GM12878 (cell line): ENCODE results near the gene TAPBPL. TPM values are rescaled to one million over a fixed set of nuclear protein-coding genes. Genes with fewer than 3 reads are reported as not detected.

Source experiments
- BACH1 ChIP-seq: fragments of 450-650 bp; IDR thresholded peaks from 2 replicates; pipeline ENCODE4 v1.6.1; 2017; ENCODE audit warnings: mild to moderate bottlenecking, borderline replicate concordance
- CEBPB ChIP-seq, 2 experiments: fragments of 150-350 bp in 1 of 2; IDR thresholded peaks; 2 replicates each; pipeline ENCODE4 v1.6.1; 2012 to 2014; ENCODE audit warnings: low read depth in 2 of 2, low read length in 2 of 2, borderline replicate concordance in 1 of 2, inconsistent platforms in 1 of 2
- CREM ChIP-seq: IDR thresholded peaks from 2 replicates; pipeline ENCODE4 v1.6.1; 2014; ENCODE audit warnings: antibody characterized with exemption, low read depth
- EED ChIP-seq: sonication (generic); IDR thresholded peaks from 2 replicates; pipeline ENCODE4 v1.6.1; 2016; ENCODE audit warnings: antibody characterized with exemption, low read depth
- ESRRA ChIP-seq: IDR thresholded peaks from 2 replicates; pipeline ENCODE4 v1.6.1; 2012; ENCODE audit warnings: mild to moderate bottlenecking, low read length, improper control_type of control experiment
- FOS ChIP-seq: IDR thresholded peaks from 3 replicates; pipeline ENCODE4 v1.6.1; 2011; ENCODE audit warnings: borderline replicate concordance; ENCODE audit not compliant: insufficient read length; ENCODE audit errors: extremely low read depth
- FOXM1 ChIP-seq: IDR thresholded peaks from 2 replicates; pipeline ENCODE4 v1.6.1; 2012; ENCODE audit warnings: low read depth, mild to moderate bottlenecking, inconsistent platforms, low read length, moderate library complexity
- GABPA ChIP-seq: IDR thresholded peaks from 2 replicates; pipeline ENCODE4 v1.6.1; 2014; ENCODE audit warnings: antibody characterized with exemption, low read depth, mild to moderate bottlenecking, inconsistent platforms
- MEF2A ChIP-seq: IDR thresholded peaks from 2 replicates; pipeline ENCODE4 v1.6.1; 2011; ENCODE audit warnings: low read depth, mild to moderate bottlenecking, low read length, moderate library complexity; ENCODE audit not compliant: insufficient read depth
- MEF2B ChIP-seq: fragments of 450-650 bp; IDR thresholded peaks from 2 replicates; pipeline ENCODE4 v1.6.1; 2018; ENCODE audit warnings: mild to moderate bottlenecking, moderate library complexity; ENCODE audit not compliant: partially characterized antibody, poor library complexity, severe bottlenecking
- NBN ChIP-seq: fragments of 450-650 bp; IDR thresholded peaks from 2 replicates; pipeline ENCODE4 v1.6.1; 2016
- NR2F1 ChIP-seq: fragments of 450-650 bp; conservative IDR thresholded peaks from 2 replicates; pipeline ENCODE4 v1.6.1; 2017; ENCODE audit warnings: mild to moderate bottlenecking
- PAX8 ChIP-seq: fragments of 450-650 bp; IDR thresholded peaks from 2 replicates; pipeline ENCODE4 v1.6.1; 2017; ENCODE audit warnings: mild to moderate bottlenecking, moderate library complexity
- RB1 ChIP-seq: fragments of 450-650 bp; formaldehyde crosslinking; IDR thresholded peaks from 2 replicates; pipeline ENCODE4 v1.6.1; 2017; ENCODE audit warnings: mild to moderate bottlenecking, borderline replicate concordance
- RELA ChIP-seq: fragments of 450-650 bp; IDR thresholded peaks from 2 replicates; pipeline ENCODE4 v1.8.0; 2014; ENCODE audit warnings: borderline replicate concordance; ENCODE audit not compliant: partially characterized antibody
- SIN3A ChIP-seq: IDR thresholded peaks from 2 replicates; pipeline ENCODE4 v1.6.1; 2012; ENCODE audit warnings: low read depth, low read length, improper control_type of control experiment
- SIX5 ChIP-seq: IDR thresholded peaks from 2 replicates; pipeline ENCODE4 v1.6.1; 2011; ENCODE audit warnings: mild to moderate bottlenecking, low read depth, low read length, moderate library complexity; ENCODE audit not compliant: severe bottlenecking
- WRNIP1 ChIP-seq: IDR thresholded peaks from 2 replicates; pipeline ENCODE4 v1.6.1; 2011; ENCODE audit warnings: low read depth, low read length, improper control_type of control experiment, borderline replicate concordance
- ZNF622 ChIP-seq: fragments of 450-650 bp; IDR thresholded peaks from 2 replicates; pipeline ENCODE4 v1.6.1; 2017; ENCODE audit warnings: mild to moderate bottlenecking, inconsistent platforms
- polyA plus RNA-seq, 11 experiments: library from polyadenylated mRNA; depleted of rRNA in 4 of 11; unstranded in 6 of 11; stranded (reverse) in 5 of 11; fragments of >200 nt; fragmentation: Nextera tagmentation in 4 of 11; fragmentation: Illumina TruSeq in 1 of 11; extraction: Ambion mirVana in 4 of 11; extraction: Trizol in 1 of 11; gene quantifications; 1 replicate in 1 of 11; 2 replicates in 10 of 11; pipeline versions ENCODE4 v1.2.1 to v1.2.3, GENCODE V29; 2011 to 2016; ENCODE audit warnings: inconsistent platforms in 2 of 11, missing spikeins in 2 of 11, low read depth in 1 of 11
- total RNA-seq, 4 experiments: library from RNA; depleted of rRNA in 3 of 4; stranded (reverse); fragments of >200 nt in 3 of 4; fragmentation: Illumina TruSeq in 1 of 4; extraction: Trizol in 1 of 4; gene quantifications; 2 replicates each; pipeline versions ENCODE4 v1.2.1 to v1.2.3, GENCODE V29; 2013 to 2021
- TF ChIP-seq, protein P1 (sequence below): fragments of 450-650 bp; formaldehyde crosslinking; IDR thresholded peaks from 2 replicates; pipeline ENCODE4 v1.4.0; 2022; ENCODE audit warnings: mild to moderate bottlenecking, moderate library complexity
- TF ChIP-seq, protein P2 (sequence below): fragments of 450-650 bp; IDR thresholded peaks from 2 replicates; pipeline ENCODE4 v1.6.1; 2014; ENCODE audit warnings: mild to moderate bottlenecking
- TF ChIP-seq, protein P3 (sequence below): fragments of 450-650 bp; conservative IDR thresholded peaks from 2 replicates; pipeline ENCODE4 v1.6.1; 2017; ENCODE audit warnings: mild to moderate bottlenecking, moderate library complexity
- TF ChIP-seq, protein P4 (sequence below): IDR thresholded peaks from 2 replicates; pipeline ENCODE4 v1.6.1; 2011; ENCODE audit warnings: low read depth, low read length, improper control_type of control experiment, borderline replicate concordance

Gene TAPBPL
- total and polyA plus RNA-seq, 10 of the 15 experiments (the other 5 are each of a cell fraction or from before 2014, with no cell fraction given) = 12.4 to 45.0 (median 29.9) TPM

DNA sequence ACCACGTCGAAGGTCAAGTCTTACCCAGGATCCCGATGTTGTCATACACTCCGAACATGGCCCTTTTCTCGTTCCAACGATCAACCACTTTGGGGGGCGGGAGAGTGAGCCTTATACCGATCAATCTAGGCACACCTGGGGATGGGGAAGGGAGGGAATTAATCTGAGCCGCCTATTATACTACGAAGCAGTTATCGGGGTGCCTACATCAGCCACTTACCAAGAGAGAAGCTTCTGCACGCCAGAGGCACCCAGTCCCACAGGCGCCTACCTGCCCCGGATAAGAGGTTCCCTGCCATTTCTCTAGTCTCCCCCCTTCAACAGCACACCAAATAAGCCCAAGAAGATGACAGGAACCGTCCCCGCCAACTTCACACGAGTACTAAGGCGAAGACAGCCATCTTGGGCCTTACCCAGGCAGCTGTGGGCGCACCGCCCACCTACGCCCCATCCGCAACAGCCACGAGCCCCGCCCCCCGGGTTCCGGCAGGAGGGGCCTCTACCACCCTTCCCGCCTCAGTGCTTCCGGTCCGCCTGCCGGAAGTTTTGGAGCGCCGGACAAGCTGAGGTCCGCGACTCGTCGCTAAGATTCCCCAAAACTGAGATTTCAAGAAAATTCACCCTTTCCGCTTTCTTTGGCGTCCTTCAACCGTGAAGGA lies 41.1 kb downstream of the TAPBPL start, which contains the start of gene MRPL51 (continued):
- TF ChIP-seq, protein P1, sequence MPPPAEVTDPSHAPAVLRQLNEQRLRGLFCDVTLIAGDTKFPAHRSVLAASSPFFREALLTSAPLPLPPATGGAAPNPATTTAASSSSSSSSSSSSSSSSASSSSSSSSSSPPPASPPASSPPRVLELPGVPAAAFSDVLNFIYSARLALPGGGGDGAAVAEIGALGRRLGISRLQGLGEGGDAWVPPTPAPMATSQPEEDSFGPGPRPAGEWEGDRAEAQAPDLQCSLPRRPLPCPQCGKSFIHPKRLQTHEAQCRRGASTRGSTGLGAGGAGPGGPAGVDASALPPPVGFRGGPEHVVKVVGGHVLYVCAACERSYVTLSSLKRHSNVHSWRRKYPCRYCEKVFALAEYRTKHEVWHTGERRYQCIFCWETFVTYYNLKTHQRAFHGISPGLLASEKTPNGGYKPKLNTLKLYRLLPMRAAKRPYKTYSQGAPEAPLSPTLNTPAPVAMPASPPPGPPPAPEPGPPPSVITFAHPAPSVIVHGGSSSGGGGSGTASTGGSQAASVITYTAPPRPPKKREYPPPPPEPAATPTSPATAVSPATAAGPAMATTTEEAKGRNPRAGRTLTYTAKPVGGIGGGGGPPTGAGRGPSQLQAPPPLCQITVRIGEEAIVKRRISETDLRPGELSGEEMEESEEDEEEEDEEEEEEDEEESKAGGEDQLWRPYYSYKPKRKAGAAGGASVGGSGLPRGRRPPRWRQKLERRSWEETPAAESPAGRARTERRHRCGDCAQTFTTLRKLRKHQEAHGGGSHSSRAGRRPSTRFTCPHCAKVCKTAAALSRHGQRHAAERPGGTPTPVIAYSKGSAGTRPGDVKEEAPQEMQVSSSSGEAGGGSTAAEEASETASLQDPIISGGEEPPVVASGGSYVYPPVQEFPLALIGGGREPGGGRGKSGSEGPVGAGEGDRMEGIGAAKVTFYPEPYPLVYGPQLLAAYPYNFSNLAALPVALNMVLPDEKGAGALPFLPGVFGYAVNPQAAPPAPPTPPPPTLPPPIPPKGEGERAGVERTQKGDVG (CRISPR knock-in tag) = no peak
- TF ChIP-seq FOXM1 = 0 out of 2 replicates have a peak, but pooled peaks have one; percentile 38
- no peak for TF ChIP-seq NR2F1
- TF ChIP-seq MEF2B = no peak
- TF ChIP-seq, protein P2, sequence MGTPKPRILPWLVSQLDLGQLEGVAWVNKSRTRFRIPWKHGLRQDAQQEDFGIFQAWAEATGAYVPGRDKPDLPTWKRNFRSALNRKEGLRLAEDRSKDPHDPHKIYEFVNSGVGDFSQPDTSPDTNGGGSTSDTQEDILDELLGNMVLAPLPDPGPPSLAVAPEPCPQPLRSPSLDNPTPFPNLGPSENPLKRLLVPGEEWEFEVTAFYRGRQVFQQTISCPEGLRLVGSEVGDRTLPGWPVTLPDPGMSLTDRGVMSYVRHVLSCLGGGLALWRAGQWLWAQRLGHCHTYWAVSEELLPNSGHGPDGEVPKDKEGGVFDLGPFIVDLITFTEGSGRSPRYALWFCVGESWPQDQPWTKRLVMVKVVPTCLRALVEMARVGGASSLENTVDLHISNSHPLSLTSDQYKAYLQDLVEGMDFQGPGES = no peak; the same call in 1 of the 2 replicates
- no peak for TF ChIP-seq SIX5
- TF ChIP-seq CEBPB (IDR thresholded peaks at IDR 0.05; ENCODE audit: borderline replicate concordance in 1 of 2, low read depth in 2 of 2, low read length in 2 of 2) = no peak
- TF ChIP-seq RELA = no peak
- TF ChIP-seq RB1 = peak; percentile 10; the same call in 1 of the 2 replicates
- no peak for TF ChIP-seq MEF2A
- TF ChIP-seq, protein P3, sequence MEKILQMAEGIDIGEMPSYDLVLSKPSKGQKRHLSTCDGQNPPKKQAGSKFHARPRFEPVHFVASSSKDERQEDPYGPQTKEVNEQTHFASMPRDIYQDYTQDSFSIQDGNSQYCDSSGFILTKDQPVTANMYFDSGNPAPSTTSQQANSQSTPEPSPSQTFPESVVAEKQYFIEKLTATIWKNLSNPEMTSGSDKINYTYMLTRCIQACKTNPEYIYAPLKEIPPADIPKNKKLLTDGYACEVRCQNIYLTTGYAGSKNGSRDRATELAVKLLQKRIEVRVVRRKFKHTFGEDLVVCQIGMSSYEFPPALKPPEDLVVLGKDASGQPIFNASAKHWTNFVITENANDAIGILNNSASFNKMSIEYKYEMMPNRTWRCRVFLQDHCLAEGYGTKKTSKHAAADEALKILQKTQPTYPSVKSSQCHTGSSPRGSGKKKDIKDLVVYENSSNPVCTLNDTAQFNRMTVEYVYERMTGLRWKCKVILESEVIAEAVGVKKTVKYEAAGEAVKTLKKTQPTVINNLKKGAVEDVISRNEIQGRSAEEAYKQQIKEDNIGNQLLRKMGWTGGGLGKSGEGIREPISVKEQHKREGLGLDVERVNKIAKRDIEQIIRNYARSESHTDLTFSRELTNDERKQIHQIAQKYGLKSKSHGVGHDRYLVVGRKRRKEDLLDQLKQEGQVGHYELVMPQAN = 0 out of 2 replicates have a peak, but pooled peaks have one; percentile 41
- TF ChIP-seq WRNIP1 = no peak
- TF ChIP-seq, protein P4, sequence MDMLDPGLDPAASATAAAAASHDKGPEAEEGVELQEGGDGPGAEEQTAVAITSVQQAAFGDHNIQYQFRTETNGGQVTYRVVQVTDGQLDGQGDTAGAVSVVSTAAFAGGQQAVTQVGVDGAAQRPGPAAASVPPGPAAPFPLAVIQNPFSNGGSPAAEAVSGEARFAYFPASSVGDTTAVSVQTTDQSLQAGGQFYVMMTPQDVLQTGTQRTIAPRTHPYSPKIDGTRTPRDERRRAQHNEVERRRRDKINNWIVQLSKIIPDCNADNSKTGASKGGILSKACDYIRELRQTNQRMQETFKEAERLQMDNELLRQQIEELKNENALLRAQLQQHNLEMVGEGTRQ = no peak
- TF ChIP-seq SIN3A = no peak
- TF ChIP-seq ZNF622 = no peak
- no peak for TF ChIP-seq FOS
- no peak for TF ChIP-seq EED
- peak; percentile 76 for TF ChIP-seq NBN
- peak; percentile 81 for TF ChIP-seq CREM
- TF ChIP-seq BACH1 = peak; percentile 64; the same call in 1 of the 2 replicates
- peak; percentile 47; the same call in 1 of the 2 replicates for TF ChIP-seq PAX8
- TF ChIP-seq ESRRA = no peak
- peak; percentile 96 for TF ChIP-seq GABPA
